Islet of Langerhans (tissue), 1 donor: Measurements from ENCODE around the gene LPCAT2.

Experiments
- FAIRE-seq: peaks from one replicate; lab custom pipeline; 2011; peaks lifted over from hg19 to GRCh38; lab: Jason Lieb, UNC

LPCAT2 gene

GRCh38 chr16:55508941-55509931 is at the start of gene LPCAT2:
Gene LPCAT2, plus strand, starts transcription at chr16:55509072. Its CDS starts 110 bp downstream, at chr16:55509182.
- no peak for FAIRE-seq

- no peak for FAIRE-seq
Measured at GRCh38 chr16:55462241-55462640, 46.6 kb upstream of the LPCAT2 start.

DNA sequence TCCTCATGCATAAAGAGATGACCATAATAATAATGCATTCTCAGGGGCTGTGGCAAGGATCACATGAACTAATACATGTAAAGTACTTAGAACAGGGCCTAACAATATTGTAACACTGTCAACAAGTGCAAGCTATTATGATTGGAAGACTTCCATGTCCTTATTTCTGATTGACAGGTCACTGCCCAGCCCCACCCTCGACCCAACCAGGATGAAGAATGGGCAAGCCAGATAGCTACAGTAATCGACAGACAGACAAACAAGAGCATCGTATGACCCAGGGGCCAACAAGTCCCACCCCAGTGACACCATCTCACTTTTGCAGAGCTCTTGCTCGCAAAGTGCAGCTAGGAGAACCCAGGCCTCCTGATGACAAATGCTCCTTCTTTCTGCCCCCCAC is 44.5 kb upstream of the LPCAT2 start:
- FAIRE-seq = no peak

DNA sequence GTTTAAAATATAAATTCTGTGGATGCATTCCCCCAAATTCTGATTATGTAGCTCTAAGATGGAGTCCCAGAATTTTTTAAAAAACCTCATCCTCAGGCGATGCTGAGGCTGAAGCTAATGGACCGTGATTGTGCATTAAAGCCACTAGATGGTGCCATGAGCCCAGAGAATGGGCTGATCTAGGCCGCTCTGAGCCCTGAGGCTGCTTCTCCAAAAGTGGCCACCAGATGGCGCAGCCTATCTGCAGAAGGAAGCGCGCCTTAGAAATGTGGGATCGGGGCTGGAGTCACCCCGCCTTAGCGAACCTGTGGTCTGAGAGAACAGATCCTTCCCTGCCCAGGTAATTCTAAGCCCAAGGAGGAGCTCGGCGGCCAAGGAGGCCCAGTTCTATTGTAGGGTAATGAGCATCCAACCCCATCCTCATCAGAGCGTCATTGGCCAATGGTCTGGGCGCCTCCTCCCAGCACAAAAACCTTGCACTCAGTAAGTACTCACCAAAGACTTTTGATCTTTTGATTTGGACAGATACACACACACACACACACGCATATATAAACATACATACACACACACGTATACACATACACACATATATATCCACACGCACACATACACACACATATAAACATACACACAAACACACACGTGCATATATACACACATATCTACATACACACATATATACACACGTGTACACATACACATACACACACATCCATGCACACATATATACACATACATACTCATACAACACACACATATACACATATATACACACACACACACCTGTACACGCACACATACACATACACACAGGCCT is 43.6 kb upstream of the LPCAT2 start:
- FAIRE-seq = no peak

DNA sequence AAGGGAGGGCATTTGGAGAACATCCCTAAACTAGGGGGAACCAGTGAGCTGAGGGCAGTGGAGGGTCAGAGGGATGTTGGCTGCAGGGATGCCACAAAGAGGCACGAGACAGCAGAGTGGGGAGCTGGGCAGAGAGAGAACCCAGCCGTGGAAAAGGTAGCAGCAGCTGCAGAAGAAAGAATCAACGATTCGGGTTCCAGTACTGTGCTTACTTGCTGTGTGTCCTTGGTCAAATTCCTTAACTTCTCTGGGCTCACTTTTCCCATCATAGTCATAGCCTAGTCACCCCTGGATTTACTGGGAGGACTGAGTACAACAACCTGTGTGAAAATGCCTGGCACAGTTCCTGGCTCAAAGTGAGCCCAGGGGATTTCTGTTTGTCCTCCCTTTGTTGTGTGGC is 42.7 kb upstream of the LPCAT2 start:
- FAIRE-seq = no peak

GRCh38 chr16:55467898-55468297 is 41.0 kb upstream of the LPCAT2 start:
- FAIRE-seq = no peak

- FAIRE-seq = no peak
Measured at GRCh38 chr16:55468352-55468990, 40.4 kb upstream of the LPCAT2 start.

- FAIRE-seq = no peak
Measured at GRCh38 chr16:55469821-55470532, 38.9 kb upstream of the LPCAT2 start.

GRCh38 chr16:55470533-55471371 is 38.1 kb upstream of the LPCAT2 start:
- FAIRE-seq = no peak

DNA sequence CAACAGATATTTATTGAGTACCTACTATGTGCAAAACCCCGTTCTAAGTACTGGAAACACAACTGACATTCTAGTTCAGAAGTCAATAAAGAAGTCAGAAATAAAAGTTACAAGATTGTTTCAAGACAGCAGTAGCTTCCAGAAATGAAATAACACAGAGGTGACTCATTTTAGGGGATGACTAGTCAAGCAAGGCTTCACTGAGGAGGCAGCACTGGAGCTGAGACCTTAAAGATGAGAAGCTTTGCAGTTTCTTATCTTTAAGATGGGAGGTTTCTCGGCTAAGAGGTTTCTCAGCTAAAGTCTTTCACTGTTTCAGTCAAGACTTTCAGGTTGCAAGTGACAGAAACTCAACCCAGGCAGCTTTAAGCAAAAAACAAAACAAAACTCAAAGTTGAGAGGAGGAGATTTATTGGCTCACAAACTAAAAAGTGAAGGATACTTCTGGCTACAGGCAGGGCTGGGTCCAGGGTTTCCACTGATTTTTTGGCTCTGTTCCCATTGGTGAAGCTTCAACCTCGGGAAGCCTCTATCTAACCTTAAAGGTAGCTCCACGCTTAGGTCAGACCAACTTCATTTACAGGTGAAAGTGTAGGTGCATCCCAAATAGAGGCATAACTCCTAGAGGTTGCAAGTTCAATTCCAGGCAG is 37.3 kb upstream of the LPCAT2 start:
- no peak for FAIRE-seq

GRCh38 chr16:55473587-55473986 is 35.3 kb upstream of the LPCAT2 start:
- FAIRE-seq = no peak

- no peak for FAIRE-seq
Measured at GRCh38 chr16:55474821-55475220, 34.1 kb upstream of the LPCAT2 start.

DNA sequence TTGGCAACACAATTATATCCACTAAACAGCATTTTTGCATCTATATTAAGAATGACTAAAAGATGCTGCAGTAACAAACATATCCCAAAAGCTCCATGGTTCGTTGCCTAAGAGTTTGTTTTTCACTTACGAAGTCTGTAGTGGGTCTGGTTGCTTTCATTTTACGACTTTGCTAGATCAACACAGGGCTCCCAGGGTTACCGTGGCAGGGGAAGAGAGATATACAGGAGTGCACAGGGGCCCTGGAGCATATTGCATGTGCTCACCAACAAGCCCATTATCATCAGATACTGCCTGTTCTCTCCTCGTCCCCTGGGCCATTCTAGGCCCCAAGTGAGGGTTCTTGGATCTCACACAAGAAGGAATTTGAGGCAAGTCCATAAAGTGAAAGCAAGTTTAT is 33.0 kb upstream of the LPCAT2 start:
- FAIRE-seq = no peak

DNA sequence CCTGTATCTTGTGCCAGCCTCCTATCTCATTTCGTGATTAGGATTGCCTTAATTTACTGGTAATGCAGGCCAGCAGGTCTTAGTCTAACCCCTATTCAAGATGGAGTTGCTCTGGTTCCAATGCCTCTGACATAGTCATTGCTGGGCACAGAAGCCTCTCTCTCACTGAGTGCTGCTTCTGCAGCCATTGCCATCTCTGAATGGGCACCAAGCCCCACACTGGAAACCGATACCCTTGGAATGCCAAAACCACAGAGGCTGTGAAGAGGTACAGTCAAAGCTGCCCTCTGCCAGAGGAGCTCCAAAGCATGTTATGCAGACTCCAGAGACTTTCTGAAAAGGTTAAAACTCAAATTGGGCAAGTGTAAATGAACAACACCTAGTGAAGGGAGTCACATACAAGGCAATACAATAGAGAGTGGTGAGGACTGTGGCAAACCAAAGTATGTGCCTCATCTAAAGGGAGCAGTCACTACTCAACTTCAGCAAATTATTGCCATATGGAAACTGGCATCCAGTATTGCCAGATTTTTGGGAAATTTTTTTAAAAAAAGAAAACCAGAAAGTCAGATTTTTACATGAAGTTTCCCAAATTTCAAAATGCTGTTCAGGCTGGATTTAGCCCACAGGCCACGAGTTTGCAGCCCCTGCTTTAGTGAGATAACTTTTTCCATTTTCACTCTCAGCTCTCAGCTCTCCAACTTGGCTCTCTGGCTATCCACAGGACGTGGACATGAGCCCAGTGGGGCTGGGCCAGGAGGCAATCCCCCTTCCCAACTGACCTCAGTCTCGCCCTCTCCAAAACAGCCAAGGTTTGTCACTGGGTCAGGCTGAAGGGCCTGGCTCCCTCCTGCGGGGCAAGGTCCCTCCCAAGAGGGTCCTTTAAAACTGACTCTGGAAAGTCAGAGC is 32.0 kb upstream of the LPCAT2 start:
- FAIRE-seq = no peak

DNA sequence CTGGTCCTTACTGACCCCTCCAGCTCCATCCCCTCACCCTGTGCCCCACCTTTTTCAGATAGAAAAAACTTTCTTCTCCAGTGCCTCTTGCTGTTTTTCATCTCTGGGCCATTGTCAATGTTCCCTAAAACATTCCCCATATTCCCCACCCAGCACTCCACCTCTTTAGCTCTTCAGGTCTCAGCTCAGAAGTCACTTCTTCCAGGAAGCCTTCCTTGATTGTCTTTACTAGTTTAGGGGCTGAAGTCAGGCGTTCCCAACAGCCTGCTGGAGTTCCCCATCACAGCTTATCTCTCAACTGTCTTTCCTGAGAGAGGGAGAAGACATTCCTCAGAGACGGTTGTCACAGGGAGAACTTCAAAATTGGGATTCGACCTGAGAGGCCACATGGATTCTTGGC is 31.1 kb upstream of the LPCAT2 start:
- FAIRE-seq = no peak

GRCh38 chr16:55478827-55479429 is 29.9 kb upstream of the LPCAT2 start, which contains the start of gene MMP2:
Gene MMP2, plus strand, starts transcription at chr16:55479198. Its CDS starts 282 bp downstream, at chr16:55479480.
- FAIRE-seq = no peak

- FAIRE-seq = no peak
Measured at GRCh38 chr16:55479430-55480140, 29.3 kb upstream of the LPCAT2 start.

- no peak for FAIRE-seq
Measured at GRCh38 chr16:55480228-55480655, 28.6 kb upstream of the LPCAT2 start.
